ENCODE measurements around the gene CAMSAP1.

Gene CAMSAP1

GRCh38 chr9:135910216-135910615 lies 2.9 kb upstream of the CAMSAP1 start:
- TF ChIP-seq CTCF (IDR thresholded peaks at IDR 0.05; ENCODE audit: insufficient read depth, missing control alignments), result no peak
- FAIRE-seq (no peak), DNase-seq (ENCODE audit: insufficient read length, low spot score) (no peak)

GRCh38 chr9:135909371-135909770 lies 2.0 kb upstream of the CAMSAP1 start:
- FAIRE-seq (no peak), DNase-seq (ENCODE audit: insufficient read length, low spot score) (no peak)
- no peak for TF ChIP-seq CTCF (IDR thresholded peaks at IDR 0.05; ENCODE audit: insufficient read depth, missing control alignments)

- no peak for TF ChIP-seq CTCF (IDR thresholded peaks at IDR 0.05; ENCODE audit: insufficient read depth, missing control alignments)
- FAIRE-seq, result no peak
- no peak for DNase-seq (ENCODE audit: insufficient read length, low spot score)
Measured at GRCh38 chr9:135908754-135909204, 1.4 kb upstream of the CAMSAP1 start.

- no peak for FAIRE-seq
Measured at GRCh38 chr9:135908093-135908753, 877 bp upstream of the CAMSAP1 start.

GRCh38 chr9:135907006-135907430 lies 328 bp downstream of the CAMSAP1 start:
- TF ChIP-seq CTCF (IDR thresholded peaks at IDR 0.05; ENCODE audit: insufficient read depth, missing control alignments), result no peak
- DNase-seq (ENCODE audit: insufficient read length, low spot score) (no peak), FAIRE-seq (no peak)

More at GRCh38 chr9:135908093-135908753, 877 bp upstream of the CAMSAP1 start:
- TF ChIP-seq CTCF (IDR thresholded peaks at IDR 0.05; ENCODE audit: insufficient read depth, missing control alignments), result no peak
- no peak for DNase-seq (ENCODE audit: insufficient read length, low spot score)

GRCh38 chr9:135906291-135907005 lies 898 bp downstream of the CAMSAP1 start:
- no peak for TF ChIP-seq CTCF (IDR thresholded peaks at IDR 0.05; ENCODE audit: insufficient read depth, missing control alignments)
- DNase-seq (ENCODE audit: insufficient read length, low spot score) (no peak), FAIRE-seq (no peak)
